WI38 (cell line): ENCODE data around the gene BLCAP.
"Not testable (repeated sequence)": the region's sequence is repeated elsewhere in the genome, so short reads cannot be mapped to it uniquely, and the experiment has no call there.

ENCODE experiments used
- H3K4me3 ChIP-seq: 2 replicates; pipeline ENCODE4 v1.5.1; 2011; ENCODE audit warnings: low read depth, mild to moderate bottlenecking, control low read depth, low read length
- TF ChIP-seq, protein P1 (sequence below): IDR thresholded peaks from 2 replicates; pipeline ENCODE4 v1.5.1; 2012; ENCODE audit warnings: low read depth, mild to moderate bottlenecking, control low read depth, low read length

BLCAP gene

GRCh38 chr20:37541326-37541725, 13.7 kb upstream of the BLCAP start:
- TF ChIP-seq, protein P1, sequence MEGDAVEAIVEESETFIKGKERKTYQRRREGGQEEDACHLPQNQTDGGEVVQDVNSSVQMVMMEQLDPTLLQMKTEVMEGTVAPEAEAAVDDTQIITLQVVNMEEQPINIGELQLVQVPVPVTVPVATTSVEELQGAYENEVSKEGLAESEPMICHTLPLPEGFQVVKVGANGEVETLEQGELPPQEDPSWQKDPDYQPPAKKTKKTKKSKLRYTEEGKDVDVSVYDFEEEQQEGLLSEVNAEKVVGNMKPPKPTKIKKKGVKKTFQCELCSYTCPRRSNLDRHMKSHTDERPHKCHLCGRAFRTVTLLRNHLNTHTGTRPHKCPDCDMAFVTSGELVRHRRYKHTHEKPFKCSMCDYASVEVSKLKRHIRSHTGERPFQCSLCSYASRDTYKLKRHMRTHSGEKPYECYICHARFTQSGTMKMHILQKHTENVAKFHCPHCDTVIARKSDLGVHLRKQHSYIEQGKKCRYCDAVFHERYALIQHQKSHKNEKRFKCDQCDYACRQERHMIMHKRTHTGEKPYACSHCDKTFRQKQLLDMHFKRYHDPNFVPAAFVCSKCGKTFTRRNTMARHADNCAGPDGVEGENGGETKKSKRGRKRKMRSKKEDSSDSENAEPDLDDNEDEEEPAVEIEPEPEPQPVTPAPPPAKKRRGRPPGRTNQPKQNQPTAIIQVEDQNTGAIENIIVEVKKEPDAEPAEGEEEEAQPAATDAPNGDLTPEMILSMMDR: no peak
- H3K4me3 ChIP-seq: no peak overlapping the region

DNA sequence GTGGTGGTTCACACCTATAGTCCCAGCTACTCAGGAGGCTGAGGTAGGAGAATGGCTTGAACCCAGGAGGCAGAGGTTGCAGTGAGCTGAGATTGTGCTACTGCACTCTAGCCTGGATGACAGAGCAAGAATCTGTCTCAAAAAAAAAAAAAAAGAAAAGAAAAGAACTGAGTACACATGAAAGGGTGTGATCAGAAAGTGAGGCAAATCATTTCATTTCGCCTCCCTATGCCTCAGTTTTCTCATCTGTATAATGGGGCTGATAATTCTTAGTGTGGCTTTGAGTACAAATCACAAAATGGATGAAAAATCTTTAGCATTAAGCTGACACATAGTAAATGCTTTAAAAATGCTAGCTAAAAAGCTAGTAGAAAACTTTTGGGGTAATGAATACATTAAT, 13.2 kb upstream of the BLCAP start:
- H3K4me3 ChIP-seq: not testable (repeated sequence)

DNA sequence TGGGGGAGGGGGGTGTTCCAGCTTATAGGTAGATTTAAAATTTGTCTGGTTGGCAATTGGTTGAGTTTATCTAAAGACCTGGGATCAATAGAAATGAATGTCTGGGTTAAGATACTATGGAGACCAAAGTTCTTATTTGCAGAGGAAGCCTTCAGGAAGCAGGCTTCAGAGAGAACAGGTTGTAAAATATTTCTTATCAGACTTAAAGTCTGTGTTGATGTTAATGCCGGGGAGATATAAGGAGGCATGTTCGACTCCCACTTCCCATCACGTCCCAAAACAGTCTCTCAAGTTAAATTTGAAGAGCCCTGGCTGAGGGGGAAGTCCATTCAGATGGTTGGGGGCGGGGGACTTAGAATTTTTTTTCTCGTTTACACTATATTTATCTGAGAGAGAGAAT, 12.3 kb upstream of the BLCAP start:
- TF ChIP-seq, protein P1: no peak
- H3K4me3 ChIP-seq: no peak overlapping the region

- no peak overlapping the region for H3K4me3 ChIP-seq
- TF ChIP-seq, protein P1: no peak
Measured at GRCh38 chr20:37539424-37539823, 11.7 kb upstream of the BLCAP start.

GRCh38 chr20:37538003-37538402, 10.3 kb upstream of the BLCAP start:
- H3K4me3 ChIP-seq: no peak overlapping the region
- TF ChIP-seq, protein P1: no peak

DNA sequence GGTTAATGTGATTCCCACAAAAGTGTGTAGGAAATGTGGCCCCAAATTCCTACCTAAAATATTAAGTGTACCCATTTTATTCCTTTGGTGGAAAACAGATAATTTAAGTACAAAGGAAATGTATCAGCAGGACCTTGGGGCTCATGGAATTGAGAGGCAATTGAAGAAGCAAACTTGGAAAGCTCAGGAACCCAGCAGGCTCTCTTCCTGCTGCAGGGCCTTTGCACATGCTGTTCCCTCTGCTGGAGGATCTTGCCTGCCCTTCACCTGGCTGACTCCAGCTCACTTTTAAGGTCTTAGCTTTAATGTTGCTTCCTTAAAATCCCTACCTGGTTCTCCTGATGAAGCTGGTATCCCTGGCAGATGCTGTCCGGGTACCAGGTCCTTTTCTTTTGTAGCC, 9.8 kb upstream of the BLCAP start:
- TF ChIP-seq, protein P1: no peak
- no peak overlapping the region for H3K4me3 ChIP-seq

- no peak overlapping the region for H3K4me3 ChIP-seq
Measured at GRCh38 chr20:37535443-37536132, 7.9 kb upstream of the BLCAP start.

More at GRCh38 chr20:37535443-37536132, 7.9 kb upstream of the BLCAP start:
- TF ChIP-seq, protein P1: no peak
